ENCODE measurements around the gene PITPNC1. TPM values are rescaled to one million over a fixed set of nuclear protein-coding genes. Genes with fewer than 3 reads are reported as not detected.

The PITPNC1 gene
- total and polyA plus RNA-seq, 8 donors: 9.7 to 21.9 (median 11.3) TPM

DNA sequence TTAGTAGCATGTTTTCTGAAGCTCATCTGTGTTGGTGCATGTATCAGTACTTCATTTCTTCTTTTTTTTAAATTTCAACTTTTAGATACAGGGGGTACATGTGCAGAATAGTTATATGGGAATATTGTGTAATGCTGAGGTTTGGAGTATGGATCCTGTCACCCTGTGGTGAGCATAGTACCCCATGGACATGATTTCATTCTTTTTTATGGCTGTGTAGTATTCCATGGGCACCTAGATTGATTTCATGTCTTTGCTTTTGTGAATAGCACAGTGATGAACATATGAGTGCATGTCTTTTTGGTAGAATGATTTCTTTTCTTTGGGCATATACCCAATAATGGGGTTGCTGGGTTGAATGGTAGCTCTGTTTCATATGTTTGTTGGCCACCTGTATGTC, 285.6 kb downstream of the PITPNC1 start:
- no peak for DNase-seq
- intact Hi-C loops (cut with DNase I): no loop called here
- TF ChIP-seq, protein P1, sequence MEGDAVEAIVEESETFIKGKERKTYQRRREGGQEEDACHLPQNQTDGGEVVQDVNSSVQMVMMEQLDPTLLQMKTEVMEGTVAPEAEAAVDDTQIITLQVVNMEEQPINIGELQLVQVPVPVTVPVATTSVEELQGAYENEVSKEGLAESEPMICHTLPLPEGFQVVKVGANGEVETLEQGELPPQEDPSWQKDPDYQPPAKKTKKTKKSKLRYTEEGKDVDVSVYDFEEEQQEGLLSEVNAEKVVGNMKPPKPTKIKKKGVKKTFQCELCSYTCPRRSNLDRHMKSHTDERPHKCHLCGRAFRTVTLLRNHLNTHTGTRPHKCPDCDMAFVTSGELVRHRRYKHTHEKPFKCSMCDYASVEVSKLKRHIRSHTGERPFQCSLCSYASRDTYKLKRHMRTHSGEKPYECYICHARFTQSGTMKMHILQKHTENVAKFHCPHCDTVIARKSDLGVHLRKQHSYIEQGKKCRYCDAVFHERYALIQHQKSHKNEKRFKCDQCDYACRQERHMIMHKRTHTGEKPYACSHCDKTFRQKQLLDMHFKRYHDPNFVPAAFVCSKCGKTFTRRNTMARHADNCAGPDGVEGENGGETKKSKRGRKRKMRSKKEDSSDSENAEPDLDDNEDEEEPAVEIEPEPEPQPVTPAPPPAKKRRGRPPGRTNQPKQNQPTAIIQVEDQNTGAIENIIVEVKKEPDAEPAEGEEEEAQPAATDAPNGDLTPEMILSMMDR (IDR thresholded peaks at IDR 0.05): no peak
- Histone ChIP-seq H3K4me1 (no peaks in the 10 kb centered on the region), H3K27ac (no peak overlapping the region), H3K36me3 (no peaks in the 10 kb centered on the region), H3K4me3 (no peak overlapping the region), H3K27me3 (no peaks in the 10 kb centered on the region), H3K9me3 (peaks cover 5 to 14% of the 10 kb centered on the region in 2 donors)
- ATAC-seq: no peak

DNA sequence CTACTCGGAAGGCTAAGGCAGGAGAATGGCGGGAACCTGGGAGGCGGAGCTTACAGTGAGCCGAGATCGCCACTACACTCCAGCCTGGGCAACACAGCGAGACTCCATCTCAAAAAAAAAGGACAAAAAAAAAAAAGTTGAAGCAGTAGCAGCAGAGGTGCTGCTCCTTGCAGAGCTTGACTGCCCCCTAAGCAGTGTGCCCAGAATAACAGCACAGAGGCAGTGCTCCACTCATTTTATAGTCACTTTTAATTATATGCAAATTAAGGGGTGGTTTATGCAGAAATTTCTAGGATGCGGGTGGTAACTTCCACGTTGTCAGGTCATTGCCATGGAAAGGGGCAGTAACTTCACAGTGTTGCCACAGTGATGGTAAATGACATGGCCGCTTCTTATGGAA, 286.4 kb downstream of the PITPNC1 start:
- TF ChIP-seq, protein P1 (IDR thresholded peaks at IDR 0.05): no peak
- no peaks in the 10 kb centered on the region for H3K27me3 ChIP-seq
- no peak overlapping the region for H3K4me3 ChIP-seq
- no peaks in the 10 kb centered on the region for H3K4me1 ChIP-seq
- no peaks in the 10 kb centered on the region for H3K36me3 ChIP-seq
- intact Hi-C loops (cut with DNase I): no loop called here
- ATAC-seq: no peak
- no peak overlapping the region for H3K27ac ChIP-seq
- peaks cover 0 to 7% of the 10 kb centered on the region in 2 donors for H3K9me3 ChIP-seq
- DNase-seq: no peak

DNA sequence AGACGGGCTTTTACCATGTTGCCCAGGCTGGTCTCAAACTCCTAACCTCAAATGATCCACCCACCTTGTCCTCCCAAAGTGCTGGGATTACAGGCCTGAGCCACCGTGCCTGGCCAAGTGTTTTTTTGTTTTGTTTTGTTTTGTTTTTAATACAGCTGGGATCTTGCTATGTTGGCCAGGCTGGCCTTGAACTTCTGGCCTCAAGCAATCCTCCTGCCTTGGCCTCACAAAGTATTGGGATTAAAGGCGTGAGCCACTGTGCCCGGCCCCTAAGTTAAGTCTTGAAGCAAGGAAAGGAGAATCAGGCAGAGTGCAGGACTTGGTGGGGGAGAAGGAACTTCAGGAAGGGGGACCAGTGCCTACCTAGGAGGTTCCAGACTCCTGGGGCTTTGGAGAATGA, 288.9 kb downstream of the PITPNC1 start:
- Histone ChIP-seq H3K27ac (no peak overlapping the region), H3K36me3 (peaks cover 0 to 10% of the 10 kb centered on the region in 2 donors), H3K4me1 (no peaks in the 10 kb centered on the region), H3K4me3 (no peak overlapping the region), H3K9me3 (no peaks in the 10 kb centered on the region), H3K27me3 (no peaks in the 10 kb centered on the region)
- no peak for ATAC-seq
- TF ChIP-seq, protein P1 (IDR thresholded peaks at IDR 0.05): no peak
- intact Hi-C loops (cut with DNase I): no loop called here
- DNase-seq: no peak

DNA sequence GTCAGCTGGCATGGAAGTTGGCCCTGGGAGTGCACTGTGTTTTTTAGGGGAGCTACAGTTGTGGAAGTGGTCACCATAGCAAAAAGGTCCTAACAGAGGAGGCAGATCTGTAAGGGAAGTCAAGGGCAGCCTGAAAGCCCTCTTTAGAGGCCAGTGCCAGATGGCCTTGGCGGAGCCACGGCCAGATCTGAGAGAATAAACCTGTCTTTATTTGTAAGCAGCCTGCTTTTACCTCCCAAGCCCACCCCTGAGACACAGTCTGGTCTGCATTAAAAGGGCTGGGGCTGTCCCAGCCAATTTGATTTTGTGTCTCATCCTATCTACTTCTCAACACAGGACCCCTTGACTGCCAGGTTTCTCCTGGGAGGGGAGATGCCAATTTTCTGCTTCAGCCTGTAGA, 289.6 kb downstream of the PITPNC1 start:
- Histone ChIP-seq H3K9me3 (no peaks in the 10 kb centered on the region), H3K36me3 (peaks cover 0 to 13% of the 10 kb centered on the region in 2 donors), H3K27me3 (no peaks in the 10 kb centered on the region), H3K4me3 (no peak overlapping the region), H3K4me1 (no peaks in the 10 kb centered on the region), H3K27ac (no peak overlapping the region)
- intact Hi-C loops (cut with DNase I): no loop called here
- TF ChIP-seq, protein P1 (IDR thresholded peaks at IDR 0.05): no peak
- DNase-seq (no peak), ATAC-seq (no peak)

DNA sequence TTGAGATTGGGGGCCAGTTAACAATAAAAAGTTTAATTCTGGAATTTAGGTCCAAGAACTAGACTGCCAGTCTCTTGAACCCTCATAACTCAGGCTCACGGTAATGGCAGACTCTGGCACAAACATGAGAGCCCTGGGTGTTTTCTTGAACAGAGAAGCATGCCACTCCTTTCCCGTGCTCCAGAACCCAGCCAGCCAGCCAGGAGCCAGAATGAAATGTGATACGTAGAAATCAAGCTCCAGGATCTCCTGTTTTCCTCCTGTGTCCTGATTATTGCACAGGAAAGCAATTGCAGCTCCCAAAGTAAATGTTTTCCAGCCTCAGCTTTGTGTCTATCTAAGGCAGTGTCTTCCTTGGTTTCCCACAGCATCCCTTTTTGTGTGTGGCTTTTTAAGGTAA, 294.4 kb downstream of the PITPNC1 start:
- no peak for ATAC-seq
- intact Hi-C loops (cut with DNase I): no loop called here
- no peaks in the 10 kb centered on the region for H3K4me1 ChIP-seq

More for the DNA sequence above, 294.4 kb downstream of the PITPNC1 start:
- Histone ChIP-seq H3K27me3 (no peaks in the 10 kb centered on the region), H3K9me3 (no peaks in the 10 kb centered on the region), H3K36me3 (peaks cover 0 to 13% of the 10 kb centered on the region in 2 donors), H3K27ac (no peak overlapping the region), H3K4me3 (no peak overlapping the region)
- no peak for DNase-seq
- TF ChIP-seq, protein P1 (IDR thresholded peaks at IDR 0.05): no peak
